CD4-positive, alpha-beta T cell (primary cell): ENCODE results near the gene PLCH2. TPM values are rescaled to one million over a fixed set of nuclear protein-coding genes. Genes with fewer than 3 reads are reported as not detected.

Experiments
- ATAC-seq: fragments of 200-7000 bp; cut with Tn5 transposase; one replicate; pipeline ENCODE4 v1.10.0; 2022; ENCODE audit warnings: mild to moderate bottlenecking; ENCODE audit not compliant: poor library complexity
- CTCF ChIA-PET: fragments of 350-600 bp; sonication (Branson Sonifier 250); formaldehyde crosslinking; loops from one replicate; lab custom pipeline; 2021; ENCODE audit warnings: antibody characterized with exemption, inconsistent platforms; lab: Charles Lee
- POLR2A ChIA-PET: fragments of 350-600 bp; sonication (Branson Sonifier 250); formaldehyde crosslinking; loops from one replicate; lab custom pipeline; 2021; ENCODE audit warnings: antibody characterized with exemption, inconsistent platforms; lab: Charles Lee
- DNase-seq, 14 experiments: peaks; one replicate each; pipeline ENCODE4 v3.0.0-alpha.2; 2013 to 2020; ENCODE audit warnings: mixed read lengths in 2 of 14
- H3K27ac ChIP-seq, 2 donors: one replicate each; pipeline versions ENCODE4 v1.5.1 to v1.7.0; 2013; ENCODE audit warnings: low read length in 2 of 2, low read depth in 1 of 2, mild to moderate bottlenecking in 1 of 2
- H3K27me3 ChIP-seq, 2 experiments: 1 replicate in 1 of 2; 2 replicates in 1 of 2; pipeline versions ENCODE4 v1.6.1 to v1.7.0; 2013; ENCODE audit warnings: low read length in 2 of 2, control low read depth in 1 of 2, mild to moderate bottlenecking in 1 of 2, moderate library complexity in 1 of 2; ENCODE audit not compliant: insufficient read depth in 2 of 2, control insufficient read depth in 1 of 2
- H3K36me3 ChIP-seq: one replicate; pipeline ENCODE4 v1.6.1; 2013; ENCODE audit warnings: low read length, control low read depth; ENCODE audit not compliant: insufficient read depth
- H3K4me1 ChIP-seq: one replicate; pipeline ENCODE4 v1.6.1; 2013; ENCODE audit warnings: low read length, control low read depth; ENCODE audit not compliant: insufficient read depth
- H3K4me3 ChIP-seq: one replicate; pipeline ENCODE4 v1.5.1; 2013; ENCODE audit warnings: mild to moderate bottlenecking, low read length, moderate library complexity
- H3K9me3 ChIP-seq, 2 experiments: 1 replicate in 1 of 2; 2 replicates in 1 of 2; pipeline versions ENCODE4 v1.6.1 to v1.7.0; 2013; ENCODE audit warnings: low read length in 2 of 2, mild to moderate bottlenecking in 2 of 2, control low read depth in 1 of 2, moderate library complexity in 1 of 2; ENCODE audit not compliant: control insufficient read depth in 1 of 2, insufficient read depth in 1 of 2
- H3K27ac Mint-ChIP-seq: one replicate; pipeline ENCODE4 v1.8.0; 2020; ENCODE audit warnings: mixed read lengths
- H3K27me3 Mint-ChIP-seq: one replicate; pipeline ENCODE4 v1.8.0; 2021; ENCODE audit warnings: mixed read lengths
- H3K36me3 Mint-ChIP-seq: one replicate; pipeline ENCODE4 v1.8.0; 2021; ENCODE audit warnings: low read depth, mixed read lengths
- H3K4me1 Mint-ChIP-seq: one replicate; pipeline ENCODE4 v1.8.0; 2021; ENCODE audit warnings: low read depth, mixed read lengths
- H3K4me3 Mint-ChIP-seq: one replicate; pipeline ENCODE4 v1.8.0; 2020; ENCODE audit warnings: mild to moderate bottlenecking, mixed read lengths
- H3K9me3 Mint-ChIP-seq: one replicate; pipeline ENCODE4 v1.8.0; 2020; ENCODE audit warnings: mixed read lengths
- CTCF ChIP-seq: fragments of 200-600 bp; IDR thresholded peaks from one replicate; pipeline ENCODE4 v1.8.0; 2022; ENCODE audit warnings: antibody characterized with exemption, mild to moderate bottlenecking
- intact Hi-C, 2 experiments: fragments of 100-400 bp; cut with DNase I in 1 of 2; cut with micrococcal nuclease in 1 of 2; formaldehyde crosslinking; loops; one replicate each; pipeline versions ENCODE4 v1.15.1 to v1.9.0; 2023 to 2025; cut with DNase I, micrococcal nuclease
- total RNA-seq, 174 experiments: library from RNA in 2 of 174; stranded (reverse) in 2 of 174; gene quantifications; one replicate each; pipeline ENCODE4 v1.2.3 and lab custom pipeline; 2021 to 2026

PLCH2 gene
- total RNA-seq, 2 experiments from 2014 or later: 47.6 to 48.1 TPM

GRCh38 chr1:2528611-2528965, 52.5 kb downstream of the PLCH2 start:
- Histone ChIP-seq H3K4me3 (no peak overlapping the region), H3K9me3 (peaks cover 0 to 12% of the 10 kb centered on the region in 2 experiments), H3K27ac (no peak overlapping the region), H3K4me1 (peaks cover 63% of the 10 kb centered on the region), H3K36me3 (no peaks in the 10 kb centered on the region), H3K27me3 (peaks cover 35 to 36% of the 10 kb centered on the region in 2 experiments)
- TF ChIP-seq CTCF: no peak
- peaks cover 10% of the 10 kb centered on the region for H3K36me3 Mint-ChIP-seq
- H3K9me3 Mint-ChIP-seq: no peaks in the 10 kb centered on the region
- intact Hi-C loops: loop anchor here (5.0 to 10.0 kb wide), 4 partner anchors 114 to 1246 kb away; partner anchors contain the start of gene SMIM1 (in 1 of the 2)
- POLR2A ChIA-PET: interaction anchor here (2.3 to 8.5 kb wide), 2 partner anchors 19 to 28 kb away, joined by 8 to 164 read pairs; partner anchors contain the start of gene TNFRSF14
- no peak for ATAC-seq
- CTCF ChIA-PET: interaction anchor here (0.6 to 1.7 kb wide), 2 partner anchors 19 to 56 kb away, joined by 3 to 5 read pairs; no protein-coding TSS in a partner anchor
- peaks cover 26% of the 10 kb centered on the region for H3K27me3 Mint-ChIP-seq
- peak overlapping the region; percentile 83 for H3K4me3 Mint-ChIP-seq
- H3K4me1 Mint-ChIP-seq: peaks cover 38% of the 10 kb centered on the region
- no peak for DNase-seq
- H3K27ac Mint-ChIP-seq: peak overlapping the region; percentile 36

- no peak for ATAC-seq
- CTCF ChIA-PET: interaction anchor here (0.6 to 1.7 kb wide), 3 partner anchors 16 to 55 kb away, joined by 3 to 5 read pairs (median 4); no protein-coding TSS in a partner anchor
- Mint-ChIP-seq H3K27ac (peak overlapping the region; percentile 36), H3K9me3 (no peaks in the 10 kb centered on the region), H3K4me1 (peaks cover 33% of the 10 kb centered on the region), H3K4me3 (peak overlapping the region; percentile 83), H3K27me3 (peaks cover 29% of the 10 kb centered on the region), H3K36me3 (peaks cover 6% of the 10 kb centered on the region)
- peaks cover 57% of the 10 kb centered on the region for H3K4me1 ChIP-seq
- H3K27ac ChIP-seq: no peak overlapping the region
- peak overlapping the region; percentile 22 for H3K4me3 ChIP-seq
- peak in 8 of 14 experiments; percentile 31 to 80 (median 50) for DNase-seq
- POLR2A ChIA-PET: interaction anchor here (2.2 to 8.5 kb wide), 3 partner anchors 14 to 27 kb away, joined by 8 to 164 read pairs (median 11); partner anchors contain the start of gene TNFRSF14
- peaks cover 35 to 36% of the 10 kb centered on the region in 2 experiments for H3K27me3 ChIP-seq
- H3K36me3 ChIP-seq: no peaks in the 10 kb centered on the region
- TF ChIP-seq CTCF: no peak
- H3K9me3 ChIP-seq: peaks cover 0 to 12% of the 10 kb centered on the region in 2 experiments
- intact Hi-C loops: loop anchor here (5.0 to 10.0 kb wide), 4 partner anchors 113 to 1246 kb away; partner anchors contain the start of gene SMIM1 (in 1 of the 2)
Observed at GRCh38 chr1:2528966-2529783, 53.1 kb downstream of the PLCH2 start.

- H3K9me3 ChIP-seq: peaks cover 0 to 12% of the 10 kb centered on the region in 2 experiments
- no peak for TF ChIP-seq CTCF
- peak within 1 kb of the TSS; percentile 25 for H3K4me3 ChIP-seq
- POLR2A ChIA-PET: interaction anchor here (1.3 to 8.5 kb wide), 5 partner anchors 11 to 114 kb away, joined by 3 to 164 read pairs (median 8); partner anchors contain the start of gene TNFRSF14
- Mint-ChIP-seq H3K4me1 (peaks cover 25% of the 10 kb centered on the region), H3K9me3 (no peaks in the 10 kb centered on the region), H3K4me3 (peak within 1 kb of the TSS; percentile 83), H3K36me3 (peaks cover 3% of the 10 kb centered on the region), H3K27ac (no peak within 1 kb of the TSS), H3K27me3 (peaks cover 30% of the 10 kb centered on the region)
- CTCF ChIA-PET: interaction anchor here (0.9 to 1.7 kb wide), 2 partner anchors 16 to 17 kb away, joined by 4 to 5 read pairs; no protein-coding TSS in a partner anchor
- peak in 2 of 14 experiments; percentile 52 to 55 for DNase-seq
- peaks cover 35 to 36% of the 10 kb centered on the region in 2 experiments for H3K27me3 ChIP-seq
- no peak within 1 kb of the TSS for H3K27ac ChIP-seq
- no peak for ATAC-seq
- peaks cover 50% of the 10 kb centered on the region for H3K4me1 ChIP-seq
- intact Hi-C loops: loop anchor here (5.0 to 10.0 kb wide), 4 partner anchors 112 to 1245 kb away; partner anchors contain the start of gene SMIM1 (in 1 of the 2)
- no peaks in the 10 kb centered on the region for H3K36me3 ChIP-seq
Observed at GRCh38 chr1:2529784-2530512, 53.9 kb downstream of the PLCH2 start, which contains the start of gene HES5. TSS of gene HES5 (minus strand) at chr1:2530263. CDS start at chr1:2530164, 99 bp downstream.
